ENCODE measurements around the gene C11orf52.
"Not testable (repeated sequence)": the region's sequence is repeated elsewhere in the genome, so short reads cannot be mapped to it uniquely, and the experiment has no call there.

C11orf52 gene

GRCh38 chr11:111913031-111913861, 5.5 kb upstream of the C11orf52 start:
- DNase-seq (ENCODE audit: low read depth), result no peak

DNA sequence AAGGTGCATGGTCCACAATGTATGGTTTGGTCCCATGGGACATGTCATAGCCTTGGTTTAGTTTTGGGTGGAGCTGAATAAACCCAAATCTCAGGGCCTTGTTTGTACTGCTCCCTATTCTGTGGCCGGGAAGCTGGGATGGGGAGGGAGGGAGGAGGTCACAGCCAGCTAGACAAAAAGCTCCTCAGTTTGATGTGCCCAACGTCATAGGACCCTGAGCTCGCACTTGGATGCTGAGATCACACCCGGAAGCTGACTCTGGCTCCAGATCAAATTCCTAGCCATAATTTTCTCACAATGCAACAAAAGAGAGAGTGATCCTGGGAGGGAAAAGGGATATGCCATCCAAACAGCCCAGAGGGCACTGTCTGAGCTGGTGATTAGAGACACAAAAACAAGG, 4.7 kb upstream of the C11orf52 start:
- DNase-seq (ENCODE audit: low read depth), result no peak

GRCh38 chr11:111916768-111917167, 1.9 kb upstream of the C11orf52 start:
- no peak for DNase-seq (ENCODE audit: low read depth)

- DNase-seq (ENCODE audit: low read depth), result no peak
Measured at GRCh38 chr11:111917312-111917711, 1.4 kb upstream of the C11orf52 start.

DNA sequence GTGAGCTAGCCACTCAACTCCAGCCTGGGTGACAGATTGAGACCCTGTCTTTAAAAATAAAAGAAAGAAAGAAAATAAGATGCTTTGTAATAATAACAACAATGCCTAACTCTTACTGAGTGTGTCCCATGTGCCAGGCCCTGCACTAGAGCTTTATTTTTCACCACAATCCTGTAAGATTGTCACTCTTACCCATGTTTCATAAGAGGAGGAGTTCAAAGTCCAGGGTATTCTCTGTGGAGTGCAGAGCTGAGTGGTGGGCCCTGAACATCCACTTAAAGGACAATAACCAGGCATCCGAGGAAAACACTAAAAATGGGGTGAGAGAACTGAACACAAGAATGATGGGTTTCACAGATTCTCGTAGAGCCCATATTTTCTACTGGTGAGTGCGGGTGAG, 925 bp upstream of the C11orf52 start:
- no peak for DNase-seq (ENCODE audit: low read depth)

DNA sequence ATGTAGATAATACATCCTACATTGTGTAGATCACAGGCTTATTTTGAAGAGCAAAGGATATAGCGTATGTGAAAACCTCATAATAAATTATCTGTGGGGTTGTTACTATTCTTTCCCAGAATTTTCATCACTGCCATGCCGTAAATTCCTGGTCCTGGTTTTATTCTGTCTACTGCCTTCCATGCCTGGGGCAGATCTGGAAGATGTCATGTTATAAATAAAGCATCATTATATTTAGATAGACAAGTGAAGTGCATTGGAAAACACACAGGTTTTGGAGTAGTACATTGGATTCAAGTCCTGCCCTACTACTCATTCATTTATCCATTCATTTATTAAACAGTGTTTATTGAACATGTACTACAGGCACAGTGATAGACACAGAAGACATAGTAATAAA, 2.2 kb downstream of the C11orf52 start:
- DNase-seq (ENCODE audit: low read depth), result no peak

GRCh38 chr11:111921541-111922230, 3.0 kb downstream of the C11orf52 start:
- no peak for DNase-seq (ENCODE audit: low read depth)

- DNase-seq (ENCODE audit: low read depth), result no peak
Measured at GRCh38 chr11:111922803-111923202, 4.1 kb downstream of the C11orf52 start.

GRCh38 chr11:111923351-111923788, 4.7 kb downstream of the C11orf52 start:
- DNase-seq (ENCODE audit: low read depth), result no peak

DNA sequence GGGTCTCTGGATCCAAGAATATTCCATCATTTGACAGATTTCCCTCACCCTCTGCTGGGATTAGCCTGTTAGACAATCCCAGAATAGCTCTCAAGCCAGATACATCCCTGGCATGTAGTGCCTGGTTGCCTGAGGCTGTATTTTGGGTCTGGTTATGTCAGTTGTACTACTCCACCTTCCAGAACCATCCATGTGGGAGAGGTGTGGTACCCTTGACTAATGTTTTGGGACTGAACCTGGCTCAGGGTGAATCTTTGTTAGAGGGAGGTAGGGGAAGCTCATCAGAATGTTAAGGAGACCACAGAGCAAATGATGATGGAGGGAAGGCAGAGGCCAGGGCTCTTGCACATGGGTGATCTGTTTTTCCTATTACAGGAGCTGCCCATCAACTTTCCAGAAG, 5.2 kb downstream of the C11orf52 start:
- DNase-seq (ENCODE audit: low read depth), result no peak

- no peak for DNase-seq (ENCODE audit: low read depth)
Measured at GRCh38 chr11:111925953-111926352, 7.2 kb downstream of the C11orf52 start.

DNA sequence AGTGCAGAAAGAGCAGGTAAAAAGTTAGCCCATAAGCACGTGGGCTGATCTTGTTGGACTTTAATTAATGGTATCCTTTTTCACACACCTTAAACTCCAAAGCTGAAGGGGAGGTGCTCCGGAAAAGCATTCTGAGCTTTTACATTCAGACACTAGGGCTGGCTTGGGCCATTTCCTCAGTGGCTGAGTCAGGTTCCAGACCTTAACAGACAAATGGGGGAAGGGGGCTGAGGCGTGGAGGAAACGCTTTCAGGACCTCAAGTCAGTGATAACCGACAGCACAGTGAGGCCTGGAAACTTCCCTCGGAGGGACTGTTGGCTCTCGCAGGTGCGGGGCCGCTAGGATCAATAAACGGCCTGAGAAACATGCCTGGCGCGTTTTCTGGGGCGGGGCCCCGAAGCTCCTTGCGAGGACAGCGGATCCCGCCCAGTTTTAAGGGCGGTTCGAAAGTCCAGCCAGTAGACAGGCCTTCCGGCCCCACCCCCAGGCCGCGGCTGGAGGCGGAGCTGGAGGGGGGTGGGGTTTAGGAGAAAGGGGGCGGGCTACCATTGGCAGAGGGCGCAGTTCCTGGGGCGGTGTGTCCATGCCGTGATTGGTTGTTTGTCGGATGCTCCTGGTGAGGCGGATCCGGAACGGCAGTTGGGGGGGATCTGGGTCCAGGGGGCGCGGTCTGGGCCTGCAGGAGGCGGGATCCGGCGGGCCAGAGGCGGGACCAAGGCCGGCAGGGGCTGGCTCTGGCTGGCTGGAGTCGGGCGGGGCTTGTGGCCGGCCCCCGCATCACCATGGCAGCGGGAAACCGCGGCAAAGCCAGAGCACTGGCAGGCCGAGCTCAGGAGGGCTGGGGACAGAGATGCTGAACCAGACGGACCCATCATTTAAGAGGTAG, 8.0 kb downstream of the C11orf52 start:
- peak; percentile 89 for DNase-seq (ENCODE audit: low read depth)

- no peak for DNase-seq (ENCODE audit: low read depth)
Measured at GRCh38 chr11:111930472-111930871, 11.8 kb downstream of the C11orf52 start.

- no peak for DNase-seq (ENCODE audit: low read depth)
Measured at GRCh38 chr11:111932611-111932950, 13.9 kb downstream of the C11orf52 start.

- not testable (repeated sequence) for DNase-seq (ENCODE audit: low read depth)
Measured at GRCh38 chr11:111933176-111933575, 14.5 kb downstream of the C11orf52 start.

DNA sequence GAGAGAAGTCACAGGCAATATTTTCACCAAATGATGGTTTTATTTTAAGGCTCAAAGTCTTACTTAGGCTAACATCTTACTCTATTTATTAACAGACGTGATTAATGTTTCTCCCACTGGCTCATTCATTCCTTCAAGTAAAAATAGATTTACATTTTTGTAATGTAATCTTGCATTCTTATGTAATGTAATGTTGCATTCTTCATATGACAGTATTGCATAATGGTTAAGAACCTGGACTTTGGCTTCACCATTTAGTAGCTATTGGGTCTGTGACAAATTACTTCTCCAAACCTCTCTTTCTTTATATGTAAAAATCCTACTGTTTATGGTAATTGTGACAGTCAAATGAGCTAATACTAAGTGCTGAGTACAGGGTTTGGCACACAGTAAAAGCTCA, 15.2 kb downstream of the C11orf52 start:
- DNase-seq (ENCODE audit: low read depth), result no peak

DNA sequence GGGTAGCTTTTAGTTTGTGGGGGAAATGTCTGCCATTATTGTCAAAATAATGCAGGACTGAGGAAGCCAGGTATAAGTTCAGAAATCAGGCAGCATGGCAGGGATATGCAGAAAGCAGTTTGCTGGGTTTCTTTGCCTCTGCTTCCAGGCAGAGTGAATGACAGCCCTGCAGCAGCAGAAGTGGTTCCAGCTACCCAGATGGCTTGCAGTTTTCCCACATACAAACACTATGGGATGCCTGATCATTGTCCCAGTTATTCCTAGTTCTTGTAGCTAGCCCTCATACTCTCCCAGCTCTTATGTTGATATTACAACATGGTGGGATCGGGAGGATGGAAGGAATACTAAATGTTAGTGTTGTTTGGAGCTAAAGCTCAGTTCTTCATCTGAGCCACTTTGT, 15.6 kb downstream of the C11orf52 start:
- DNase-seq (ENCODE audit: low read depth), result no peak

- no peak for DNase-seq (ENCODE audit: low read depth)
Measured at GRCh38 chr11:111935317-111936039, 16.8 kb downstream of the C11orf52 start.

DNA sequence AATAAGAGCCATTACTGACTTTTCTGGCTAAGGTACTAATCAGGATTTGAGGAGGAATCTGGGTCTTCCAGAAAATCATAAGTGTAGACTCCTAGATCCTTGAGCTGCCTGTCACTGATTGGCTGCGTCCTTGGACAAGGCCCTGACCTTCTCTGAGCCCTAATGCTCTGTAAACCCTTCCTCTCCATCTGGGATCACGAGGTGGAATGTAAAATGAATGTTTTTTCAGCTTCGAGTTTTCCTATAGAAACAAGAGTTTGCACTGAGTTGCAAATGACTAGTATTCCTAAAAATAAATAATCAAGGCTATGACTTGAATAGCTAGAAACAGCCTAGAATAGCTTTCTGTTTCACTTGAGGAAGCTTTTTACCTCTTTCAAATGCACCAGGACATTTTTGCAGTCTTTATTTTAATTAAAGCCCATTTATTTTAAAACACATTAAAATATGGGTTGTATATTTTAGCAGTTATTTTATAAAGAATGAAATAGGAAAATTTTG, 17.4 kb downstream of the C11orf52 start:
- no peak for DNase-seq (ENCODE audit: low read depth)

GRCh38 chr11:111937461-111937769, 18.7 kb downstream of the C11orf52 start:
- DNase-seq (ENCODE audit: low read depth), result no peak

DNA sequence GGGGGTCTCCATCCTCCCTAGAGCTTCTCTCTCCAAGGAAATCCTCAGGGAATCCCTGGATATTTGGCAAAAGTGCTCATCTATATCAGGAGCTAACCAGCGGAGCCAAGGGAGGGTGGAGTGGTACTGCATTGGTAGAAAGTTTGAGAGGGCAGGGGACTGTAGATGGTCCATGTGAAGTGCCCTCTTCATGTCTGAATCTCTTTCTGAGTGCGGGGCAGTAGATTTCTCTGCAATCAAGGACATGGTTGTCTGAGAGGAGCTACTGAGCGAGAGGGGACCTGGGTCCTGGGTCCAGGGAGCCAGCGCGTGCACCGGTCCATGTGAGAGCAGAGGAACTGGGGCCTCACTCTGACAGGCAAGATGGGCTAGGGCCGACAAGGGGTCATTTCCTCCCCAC, 19.1 kb downstream of the C11orf52 start:
- DNase-seq (ENCODE audit: low read depth), result no peak

- no peak for DNase-seq (ENCODE audit: low read depth)
Measured at GRCh38 chr11:111938687-111939160, 20.0 kb downstream of the C11orf52 start.
